Endodermal cell (in vitro differentiated cells): ENCODE results near the gene SLC22A17. TPM values are rescaled to one million over a fixed set of nuclear protein-coding genes. Genes with fewer than 3 reads are reported as not detected.

Experiments
- DNase-seq: peaks from one replicate; pipeline ENCODE4 v3.0.0-alpha.2; 2017
- H3K27ac ChIP-seq: 2 replicates; pipeline ENCODE4 v1.5.1; 2013; ENCODE audit warnings: mild to moderate bottlenecking, low read depth, low read length, moderate library complexity
- H3K27me3 ChIP-seq: 2 replicates; pipeline ENCODE4 v1.6.1; 2013; ENCODE audit warnings: mild to moderate bottlenecking, low read length, moderate library complexity; ENCODE audit not compliant: insufficient read depth, control insufficient read depth, poor library complexity, severe bottlenecking
- H3K36me3 ChIP-seq: 2 replicates; pipeline ENCODE4 v1.7.0; 2013; ENCODE audit warnings: mild to moderate bottlenecking, low read length, moderate library complexity; ENCODE audit not compliant: control insufficient read depth, insufficient read depth
- H3K4me1 ChIP-seq: one replicate; pipeline ENCODE4 v1.7.0; 2013; ENCODE audit warnings: low read length; ENCODE audit not compliant: control insufficient read depth, insufficient read depth
- H3K4me3 ChIP-seq: 2 replicates; pipeline ENCODE4 v1.5.1; 2013; ENCODE audit warnings: mild to moderate bottlenecking, low read length, moderate library complexity
- H3K9ac ChIP-seq: 2 replicates; pipeline ENCODE4 v1.6.1; 2013; ENCODE audit warnings: mild to moderate bottlenecking, low read length, moderate library complexity; ENCODE audit not compliant: poor library complexity, severe bottlenecking; ENCODE audit errors: extremely low read depth
- H3K9me3 ChIP-seq: 2 replicates; pipeline ENCODE4 v1.6.1; 2013; ENCODE audit warnings: mild to moderate bottlenecking, low read length, moderate library complexity; ENCODE audit not compliant: control insufficient read depth
- H3K27ac Mint-ChIP-seq: 2 replicates; pipeline ENCODE4 v1.8.0; 2020; ENCODE audit warnings: mixed read lengths
- H3K27me3 Mint-ChIP-seq: 2 replicates; pipeline ENCODE4 v1.8.0; 2021; ENCODE audit warnings: mild to moderate bottlenecking, mixed read lengths; ENCODE audit not compliant: insufficient read depth
- H3K36me3 Mint-ChIP-seq: 2 replicates; pipeline ENCODE4 v1.8.0; 2020; ENCODE audit warnings: low read depth, mixed read lengths
- H3K4me1 Mint-ChIP-seq: 2 replicates; pipeline ENCODE4 v1.8.0; 2020; ENCODE audit warnings: mixed read lengths
- H3K4me3 Mint-ChIP-seq: 2 replicates; pipeline ENCODE4 v1.8.0; 2020; ENCODE audit warnings: mild to moderate bottlenecking, moderate library complexity, mixed read lengths
- H3K9me3 Mint-ChIP-seq: 2 replicates; pipeline ENCODE4 v1.8.0; 2020; ENCODE audit warnings: mild to moderate bottlenecking, mixed read lengths
- CTCF ChIP-seq: fragments of 200-600 bp; sonication (generic); conservative IDR thresholded peaks from 2 replicates; pipeline ENCODE4 v1.5.0; 2021; ENCODE audit warnings: antibody characterized with exemption, mild to moderate bottlenecking
- WGBS, 2 experiments: methylation state at CpG; one replicate each; pipeline versions ENCODE4 v1.1.5 to v1.1.7; 2013; ENCODE audit warnings: missing lambda C conversion rate in 2 of 2, mixed read lengths in 1 of 2; ENCODE audit not compliant: insufficient coverage in 1 of 2, insufficient read length in 1 of 2; 5-methylcytosine and 5-hydroxymethylcytosine counted together
- total RNA-seq, 2 donors: library from RNA; stranded (reverse); fragmentation: NEBNext Ultra II Directional in 1 of 2; extraction: Animal tissue kit (Norgen Biotek cat#: 25700) in 1 of 2; gene quantifications; 2 replicates in 1 of 2; 3 replicates in 1 of 2; pipeline ENCODE4 v1.2.1, GENCODE V29; 2021

Gene SLC22A17
- total RNA-seq, 2 donors from 2014 or later, result 49.9 to 89.0 TPM

GRCh38 chr14:23384364-23385080 lies 31.8 kb upstream of the SLC22A17 start:
- no peaks in the 10 kb centered on the region for H3K27me3 ChIP-seq
- no peak overlapping the region for H3K27ac ChIP-seq
- WGBS, 2 experiments, result 93 to 98% methylated on average over 17 to 29 of the region's 29 CpGs
- H3K9me3 ChIP-seq, result no peaks in the 10 kb centered on the region
- no peaks in the 10 kb centered on the region for H3K4me1 ChIP-seq
- H3K36me3 Mint-ChIP-seq, result no peaks in the 10 kb centered on the region
- no peaks in the 10 kb centered on the region for H3K9me3 Mint-ChIP-seq
- H3K4me3 Mint-ChIP-seq, result no peak overlapping the region
- no peak overlapping the region for H3K9ac ChIP-seq
- no peak overlapping the region for H3K4me3 ChIP-seq
- no peaks in the 10 kb centered on the region for H3K4me1 Mint-ChIP-seq
- DNase-seq, result no peak
- no peak overlapping the region for H3K27ac Mint-ChIP-seq
- no peaks in the 10 kb centered on the region for H3K36me3 ChIP-seq
- no peak for TF ChIP-seq CTCF
- peaks cover 38% of the 10 kb centered on the region for H3K27me3 Mint-ChIP-seq

DNA sequence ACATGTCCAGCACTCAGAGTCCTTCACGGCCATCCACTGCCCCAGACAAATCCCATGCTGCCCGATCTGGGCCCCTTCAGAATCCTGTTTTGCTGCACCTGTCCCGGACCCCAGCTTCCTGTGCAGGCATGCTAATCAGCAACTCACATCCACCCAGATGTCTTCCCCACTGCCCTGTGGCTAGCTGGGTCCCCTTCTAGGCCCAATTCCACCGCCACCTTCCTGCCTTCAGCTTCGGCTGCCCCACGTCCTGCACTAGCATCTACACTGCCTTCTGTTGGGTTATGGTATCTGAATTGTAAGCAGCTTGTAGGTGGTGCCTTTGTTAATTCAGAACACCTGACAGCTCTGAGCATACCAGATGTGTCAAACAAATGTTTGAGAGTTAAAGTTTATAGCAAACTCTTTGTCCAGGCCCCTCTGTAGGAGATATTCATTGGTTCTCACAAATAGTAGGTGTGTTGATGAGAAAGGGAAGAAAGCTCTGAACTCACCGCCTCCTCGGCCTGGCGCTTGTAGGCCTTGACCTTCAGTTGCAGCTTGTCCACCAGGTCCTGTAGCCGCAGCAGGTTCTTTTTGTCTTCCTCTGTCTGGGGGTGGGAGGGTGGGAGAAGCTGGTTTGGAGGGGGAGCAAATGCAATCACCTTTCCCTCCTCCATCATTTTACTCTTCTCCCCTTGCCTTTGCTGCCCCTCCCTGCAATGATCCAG lies 30.2 kb upstream of the SLC22A17 start:
- Histone ChIP-seq H3K9me3 (no peaks in the 10 kb centered on the region), H3K27me3 (no peaks in the 10 kb centered on the region), H3K9ac (no peak overlapping the region), H3K4me3 (no peak overlapping the region), H3K36me3 (no peaks in the 10 kb centered on the region), H3K4me1 (no peaks in the 10 kb centered on the region), H3K27ac (no peak overlapping the region)
- no peak for DNase-seq
- no peaks in the 10 kb centered on the region for H3K9me3 Mint-ChIP-seq
- 90 to 93% methylated on average over 2 to 9 of the region's 10 CpGs for WGBS, 2 experiments
- TF ChIP-seq CTCF, result no peak
- H3K4me3 Mint-ChIP-seq, result no peak overlapping the region
- no peaks in the 10 kb centered on the region for H3K4me1 Mint-ChIP-seq
- H3K27ac Mint-ChIP-seq, result peak overlapping the region; percentile 6
- peaks cover 40% of the 10 kb centered on the region for H3K27me3 Mint-ChIP-seq
- H3K36me3 Mint-ChIP-seq, result no peaks in the 10 kb centered on the region

DNA sequence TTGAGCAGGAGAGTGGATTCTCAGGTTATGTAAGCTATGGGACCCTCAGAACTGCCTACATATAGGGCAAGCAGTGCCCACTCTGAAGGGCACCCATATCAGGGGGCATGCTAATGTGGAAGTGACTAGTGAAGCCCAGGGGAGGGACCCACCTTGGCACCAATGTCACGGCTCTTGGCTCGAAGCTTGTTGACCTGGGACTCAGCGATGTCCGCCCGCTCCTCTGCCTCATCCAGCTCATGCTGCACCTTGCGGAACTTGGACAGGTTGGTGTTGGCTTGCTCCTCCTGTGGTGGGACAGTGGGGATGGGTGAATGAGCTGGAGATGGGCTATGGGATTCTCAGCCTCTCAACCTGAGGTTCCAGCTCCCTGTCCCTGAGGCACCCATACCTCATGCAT lies 29.6 kb upstream of the SLC22A17 start:
- DNase-seq, result no peak
- H3K9me3 ChIP-seq, result no peaks in the 10 kb centered on the region
- H3K27me3 ChIP-seq, result no peaks in the 10 kb centered on the region
- H3K27ac Mint-ChIP-seq, result no peak overlapping the region
- no peak overlapping the region for H3K4me3 Mint-ChIP-seq
- no peaks in the 10 kb centered on the region for H3K9me3 Mint-ChIP-seq
- no peaks in the 10 kb centered on the region for H3K36me3 ChIP-seq
- no peak overlapping the region for H3K9ac ChIP-seq
- no peak overlapping the region for H3K27ac ChIP-seq
- 94 to 100% methylated on average over 3 to 6 of the region's 6 CpGs for WGBS, 2 experiments
- no peaks in the 10 kb centered on the region for H3K4me1 Mint-ChIP-seq
- no peak overlapping the region for H3K4me3 ChIP-seq
- peaks cover 44% of the 10 kb centered on the region for H3K27me3 Mint-ChIP-seq
- TF ChIP-seq CTCF, result no peak
- H3K36me3 Mint-ChIP-seq, result no peaks in the 10 kb centered on the region
- no peaks in the 10 kb centered on the region for H3K4me1 ChIP-seq
